ENCODE results near the gene UST.
"Not testable (repeated sequence)": the region's sequence is repeated elsewhere in the genome, so short reads cannot be mapped to it uniquely, and the experiment has no call there.

The UST gene

GRCh38 chr6:149014631-149015534 is 268.1 kb downstream of the UST start:
- DNase-seq: no peak

GRCh38 chr6:149015535-149016525 is 269.0 kb downstream of the UST start:
- peak; percentile 43 to 63 for DNase-seq

GRCh38 chr6:149016716-149017115 is 269.9 kb downstream of the UST start:
- DNase-seq: no peak

- DNase-seq: no peak
Observed at GRCh38 chr6:149020319-149020718, 273.5 kb downstream of the UST start.

- no peak for DNase-seq
Observed at GRCh38 chr6:149024361-149024760, 277.5 kb downstream of the UST start.

GRCh38 chr6:149025061-149025460 is 278.2 kb downstream of the UST start:
- DNase-seq: no peak

- peak; percentile 61 to 70 for DNase-seq
Observed at GRCh38 chr6:149026530-149026942, 279.7 kb downstream of the UST start.

GRCh38 chr6:149027484-149027883 is 280.7 kb downstream of the UST start:
- DNase-seq: no peak

GRCh38 chr6:149028767-149029405 is 282.1 kb downstream of the UST start:
- peak; percentile 87 to 93 for DNase-seq

GRCh38 chr6:149031201-149031858 is 284.5 kb downstream of the UST start:
- DNase-seq: no peak

GRCh38 chr6:149031859-149032598 is 285.2 kb downstream of the UST start:
- peak in 1 of 2 donors; percentile 42 for DNase-seq

GRCh38 chr6:149032599-149033405 is 286.0 kb downstream of the UST start:
- DNase-seq: peak; percentile 47 to 56

GRCh38 chr6:149033454-149033853 is 286.6 kb downstream of the UST start:
- DNase-seq: no peak

- DNase-seq: no peak
Observed at GRCh38 chr6:149035766-149036165, 288.9 kb downstream of the UST start.

GRCh38 chr6:149037051-149037671 is 290.3 kb downstream of the UST start:
- DNase-seq: no peak

- DNase-seq: not testable (repeated sequence)
Observed at GRCh38 chr6:149039025-149039424, 292.2 kb downstream of the UST start.

GRCh38 chr6:149041953-149042352 is 295.1 kb downstream of the UST start:
- DNase-seq: no peak

GRCh38 chr6:149043476-149044130 is 296.8 kb downstream of the UST start:
- DNase-seq: peak in 1 of 2 donors; percentile 19

GRCh38 chr6:149044528-149044927 is 297.7 kb downstream of the UST start:
- no peak for DNase-seq
